ENCODE data around the gene UGT1A10.
"Not testable (repeated sequence)": the region's sequence is repeated elsewhere in the genome, so short reads cannot be mapped to it uniquely, and the experiment has no call there.

Gene UGT1A10

GRCh38 chr2:233746475-233747282 is 110.4 kb downstream of the UGT1A10 start:
- no peak for TF ChIP-seq CTCF (IDR thresholded peaks at IDR 0.05; ENCODE audit: extremely low read depth, insufficient read depth, missing control alignments)
- in situ Hi-C loops (cut with MboI; ENCODE audit: low pct_unique_long_range_greater_than_20kb, low sequenced_read_pairs, unreplicated experiment): no loop called here
- DNase-seq (ENCODE audit: low spot score): no peak

DNA sequence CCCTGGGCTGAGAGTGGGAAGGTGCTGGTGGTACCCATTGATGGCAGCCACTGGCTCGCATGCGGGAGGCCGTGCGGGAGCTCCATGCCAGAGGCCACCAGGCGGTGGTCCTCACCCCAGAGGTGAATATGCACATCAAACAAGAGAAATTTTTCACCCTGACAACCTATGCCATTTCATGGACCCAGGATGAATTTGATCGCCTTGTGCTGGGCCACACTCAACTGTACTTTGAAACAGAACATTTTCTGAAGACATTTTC is 111.0 kb downstream of the UGT1A10 start:
- no peak for TF ChIP-seq CTCF (IDR thresholded peaks at IDR 0.05; ENCODE audit: extremely low read depth, insufficient read depth, missing control alignments)
- in situ Hi-C loops (cut with MboI; ENCODE audit: low pct_unique_long_range_greater_than_20kb, low sequenced_read_pairs, unreplicated experiment): no loop called here
- DNase-seq (ENCODE audit: low spot score): no peak

DNA sequence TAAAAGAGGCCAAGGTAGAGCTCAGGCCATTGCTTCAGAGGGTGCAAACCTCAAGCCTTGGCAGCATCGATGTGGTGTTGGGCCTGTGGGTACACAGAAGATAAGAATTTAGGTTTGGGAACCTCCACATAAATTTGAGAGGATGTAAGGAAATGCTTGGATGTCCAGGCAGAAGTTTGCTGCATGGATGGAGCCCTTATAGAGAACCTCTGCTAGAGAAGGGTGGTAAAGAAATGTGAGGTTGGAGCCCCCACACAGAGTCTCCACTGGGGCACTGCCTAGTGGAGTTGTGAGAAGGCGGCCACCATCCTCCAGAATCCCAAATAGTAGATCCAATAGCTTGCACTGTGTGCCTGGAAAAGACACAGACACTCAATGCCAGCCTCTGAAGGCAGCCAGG is 114.4 kb downstream of the UGT1A10 start:
- DNase-seq (ENCODE audit: low spot score); in situ Hi-C loops (cut with MboI; ENCODE audit: low pct_unique_long_range_greater_than_20kb, low sequenced_read_pairs, unreplicated experiment): not testable (repeated sequence)

- DNase-seq (ENCODE audit: low spot score); in situ Hi-C loops (cut with MboI; ENCODE audit: low pct_unique_long_range_greater_than_20kb, low sequenced_read_pairs, unreplicated experiment): not testable (repeated sequence)
These were observed 115.2 kb downstream of the UGT1A10 start for GRCh38 chr2:233751212-233752009.

GRCh38 chr2:233754872-233755611 is 118.8 kb downstream of the UGT1A10 start:
- in situ Hi-C loops (cut with MboI; ENCODE audit: low pct_unique_long_range_greater_than_20kb, low sequenced_read_pairs, unreplicated experiment): no loop called here
- TF ChIP-seq CTCF (IDR thresholded peaks at IDR 0.05; ENCODE audit: extremely low read depth, insufficient read depth, missing control alignments): no peak
- no peak for DNase-seq (ENCODE audit: low spot score)

- in situ Hi-C loops (cut with MboI; ENCODE audit: low pct_unique_long_range_greater_than_20kb, low sequenced_read_pairs, unreplicated experiment): no loop called here
- no peak for DNase-seq (ENCODE audit: low spot score)
- no peak for TF ChIP-seq CTCF (IDR thresholded peaks at IDR 0.05; ENCODE audit: extremely low read depth, insufficient read depth, missing control alignments)
These were observed 120.3 kb downstream of the UGT1A10 start for GRCh38 chr2:233756429-233757081.

DNA sequence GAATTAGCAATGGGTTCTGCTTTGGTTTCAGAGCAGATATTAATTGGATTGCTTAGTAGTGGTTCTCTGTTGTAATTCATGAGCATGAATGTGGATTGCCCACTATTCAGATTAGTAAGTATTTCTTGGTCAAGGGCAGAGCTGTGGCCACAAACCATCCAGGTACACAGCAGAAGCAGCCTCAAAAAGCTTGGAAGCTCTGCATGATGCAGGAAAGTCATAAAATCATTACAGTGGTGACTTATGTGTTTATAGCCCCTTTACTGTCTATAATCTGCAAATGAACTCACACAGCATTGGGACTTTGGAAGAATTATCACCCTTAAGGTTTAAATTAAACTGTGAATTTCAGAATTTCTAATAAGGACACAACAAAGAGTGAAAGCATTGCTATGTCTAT is 121.9 kb downstream of the UGT1A10 start:
- no peak for TF ChIP-seq CTCF (IDR thresholded peaks at IDR 0.05; ENCODE audit: extremely low read depth, insufficient read depth, missing control alignments)
- in situ Hi-C loops (cut with MboI; ENCODE audit: low pct_unique_long_range_greater_than_20kb, low sequenced_read_pairs, unreplicated experiment): no loop called here
- DNase-seq (ENCODE audit: low spot score): no peak

All from GM13977 (cell line).